Endothelial cell of umbilical vein (primary cell): ENCODE results near the gene LMAN2. TPM values are rescaled to one million over a fixed set of nuclear protein-coding genes. Genes with fewer than 3 reads are reported as not detected.

Experiments used
- BruUV-seq: library from RNA; stranded (reverse); fragments of 400-500 nt; replicated peaks from 2 replicates; lab custom pipeline; 2021; lab: Mats Ljungman, UMichigan
- CTCF ChIA-PET: fragments of 300-600, 350-600 bp; sonication (Branson Sonifier 250); formaldehyde crosslinking; loops from one replicate; lab custom pipeline; 2021; ENCODE audit warnings: antibody characterized with exemption, inconsistent platforms; lab: Charles Lee
- POLR2A ChIA-PET: fragments of 300-600, 350-600 bp; sonication (Branson Sonifier 250); formaldehyde crosslinking; loops from one replicate; lab custom pipeline; 2021; ENCODE audit warnings: antibody characterized with exemption, inconsistent platforms; lab: Charles Lee
- DNase-seq: peaks from one replicate; pipeline ENCODE4 v3.0.0-alpha.2; 2011; ENCODE audit warnings: low read depth, low spot score
- FAIRE-seq: peaks from 2 replicates; lab custom pipeline; 2011; peaks lifted over from hg19 to GRCh38; lab: Jason Lieb, UNC
- H2AFZ ChIP-seq: 2 replicates; pipeline ENCODE4 v1.6.0; 2012; ENCODE audit warnings: low read depth, low read length, control low read depth, inconsistent platforms
- H3K27ac ChIP-seq: 2 replicates; pipeline ENCODE4 v1.5.1; 2011; ENCODE audit warnings: low read depth, mild to moderate bottlenecking, control low read depth, low read length, moderate library complexity; ENCODE audit not compliant: insufficient read depth
- H3K27me3 ChIP-seq, 2 experiments: 2 replicates each; pipeline versions ENCODE4 v1.6.0 to v1.6.1; 2011; ENCODE audit warnings: low read length in 2 of 2, mixed read lengths in 1 of 2; ENCODE audit not compliant: control insufficient read depth in 2 of 2, insufficient read depth in 2 of 2
- H3K36me3 ChIP-seq, 2 experiments: 2 replicates in 1 of 2; 3 replicates in 1 of 2; pipeline ENCODE4 v1.5.1; 2011; ENCODE audit warnings: low read length in 2 of 2, mild to moderate bottlenecking in 1 of 2, moderate library complexity in 1 of 2; ENCODE audit not compliant: control insufficient read depth in 2 of 2, insufficient read depth in 2 of 2; ENCODE audit errors: extremely low read depth in 1 of 2
- H3K4me1 ChIP-seq: 3 replicates; pipeline ENCODE4 v1.5.1; 2011; ENCODE audit warnings: mild to moderate bottlenecking, low read length; ENCODE audit not compliant: control insufficient read depth, insufficient read depth; ENCODE audit errors: extremely low read depth
- H3K4me2 ChIP-seq: 2 replicates; pipeline ENCODE4 v1.6.1; 2011; ENCODE audit warnings: low read length, control low read depth, mixed read lengths; ENCODE audit not compliant: insufficient read depth
- H3K4me3 ChIP-seq, 3 experiments: fragments of 200-600 bp in 1 of 3; sonication (generic), shearing (Covaris generic) in 1 of 3; replicated peaks in 1 of 3; 2 replicates each; pipeline ENCODE4 v1.5.1; 2011 to 2016; ENCODE audit warnings: control low read depth in 3 of 3, low read length in 3 of 3, mild to moderate bottlenecking in 2 of 3, inconsistent platforms in 1 of 3, low read depth in 1 of 3, moderate library complexity in 1 of 3; ENCODE audit not compliant: insufficient read depth in 1 of 3
- H3K79me2 ChIP-seq: 2 replicates; pipeline ENCODE4 v1.6.0; 2012; ENCODE audit warnings: low read length, inconsistent platforms; ENCODE audit not compliant: control insufficient read depth, insufficient read depth
- H3K9ac ChIP-seq: replicated peaks from 2 replicates; pipeline ENCODE3; 2011; ENCODE audit warnings: low read length, control low read depth; ENCODE audit not compliant: insufficient read depth; ENCODE audit errors: extremely low read depth
- H3K9me1 ChIP-seq: replicated peaks from 3 replicates; pipeline ENCODE4 v1.6.0; 2011; ENCODE audit warnings: mild to moderate bottlenecking, low read length; ENCODE audit not compliant: control insufficient read depth, insufficient read depth; ENCODE audit errors: extremely low read depth
- H3K9me3 ChIP-seq: replicated peaks from 2 replicates; pipeline ENCODE4 v1.5.1; 2012; ENCODE audit warnings: low read length, inconsistent platforms; ENCODE audit not compliant: control insufficient read depth, insufficient read depth
- H4K20me1 ChIP-seq: replicated peaks from 2 replicates; pipeline ENCODE3; 2011; ENCODE audit warnings: mild to moderate bottlenecking, low read length; ENCODE audit not compliant: control insufficient read depth, insufficient read depth; ENCODE audit errors: extremely low read depth
- EZH2 ChIP-seq: IDR thresholded peaks from 2 replicates; pipeline ENCODE4 v1.6.1; 2012; ENCODE audit warnings: borderline replicate concordance, low read depth, mild to moderate bottlenecking, moderate library complexity, low read length, inconsistent platforms; ENCODE audit not compliant: severe bottlenecking
- FOS ChIP-seq: IDR thresholded peaks from 2 replicates; pipeline ENCODE4 v1.6.1; 2011; ENCODE audit warnings: mild to moderate bottlenecking, low read length, moderate library complexity, borderline replicate concordance; ENCODE audit not compliant: insufficient read depth
- GATA2 ChIP-seq: IDR thresholded peaks from 2 replicates; pipeline ENCODE4 v1.7.0; 2011; ENCODE audit warnings: low read depth, mild to moderate bottlenecking, moderate library complexity, mixed read lengths, low read length; ENCODE audit not compliant: insufficient read length, insufficient read depth
- JUN ChIP-seq: IDR thresholded peaks from 2 replicates; pipeline ENCODE4 v1.6.1; 2011; ENCODE audit warnings: borderline replicate concordance, low read depth; ENCODE audit not compliant: insufficient read length, insufficient read depth
- MYC ChIP-seq: IDR thresholded peaks from one replicate; pipeline ENCODE4 v1.6.1; 2011; ENCODE audit warnings: mild to moderate bottlenecking, low read depth, low read length
- POLR2A ChIP-seq: IDR thresholded peaks from 2 replicates; pipeline ENCODE4 v1.6.1; 2012; ENCODE audit warnings: low read depth, mild to moderate bottlenecking, control low read depth, low read length
- POLR2AphosphoS5 ChIP-seq: IDR thresholded peaks from 2 replicates; pipeline ENCODE4 v1.6.1; 2012; ENCODE audit warnings: low read depth, mild to moderate bottlenecking, control low read depth, low read length, moderate library complexity; ENCODE audit not compliant: insufficient read depth
- dilution Hi-C: fragments of 300-500 bp; cut with MboI; formaldehyde crosslinking; loops from one replicate; pipeline ENCODE4 v1.15.0; 2019; ENCODE audit warnings: low sequenced_read_pairs; ENCODE audit not compliant: extremely low pct_ligation_motif_present
- intact Hi-C: fragments of 100-400 bp; cut with micrococcal nuclease; formaldehyde crosslinking; loops from one replicate; pipeline ENCODE4 v1.10.0; 2022
- polyA plus RNA-seq, 4 experiments: library from polyadenylated mRNA; depleted of rRNA in 3 of 4; stranded (reverse) in 3 of 4; unstranded in 1 of 4; fragments of >200 nt; gene quantifications; 2 replicates each; pipeline versions ENCODE4 v1.2.1 to v1.2.3, GENCODE V29; 2011 to 2012; ENCODE audit warnings: missing spikeins in 1 of 4
- total RNA-seq: library from RNA; stranded (reverse); gene quantifications from 2 replicates; pipeline ENCODE4 v1.2.3, GENCODE V29; 2021
- TF ChIP-seq, protein P1 (sequence below): IDR thresholded peaks from 2 replicates; pipeline ENCODE4 v1.6.1; 2011; ENCODE audit not compliant: insufficient read depth, insufficient read length
- TF ChIP-seq, protein P2 (sequence below), 2 donors: IDR thresholded peaks; 1 replicate in 1 of 2; 2 replicates in 1 of 2; pipeline ENCODE4 v1.5.1; 2011; ENCODE audit warnings: low read length in 2 of 2, mild to moderate bottlenecking in 2 of 2, moderate library complexity in 2 of 2, control low read depth in 1 of 2, inconsistent platforms in 1 of 2, low read depth in 1 of 2; ENCODE audit not compliant: insufficient read depth in 1 of 2; ENCODE audit errors: extremely low read depth in 1 of 2

Gene LMAN2
- total and polyA plus RNA-seq, 2 donors (not counting 3 experiments of a cell fraction or from before 2014, with no cell fraction given) = 151 to 370 TPM

DNA sequence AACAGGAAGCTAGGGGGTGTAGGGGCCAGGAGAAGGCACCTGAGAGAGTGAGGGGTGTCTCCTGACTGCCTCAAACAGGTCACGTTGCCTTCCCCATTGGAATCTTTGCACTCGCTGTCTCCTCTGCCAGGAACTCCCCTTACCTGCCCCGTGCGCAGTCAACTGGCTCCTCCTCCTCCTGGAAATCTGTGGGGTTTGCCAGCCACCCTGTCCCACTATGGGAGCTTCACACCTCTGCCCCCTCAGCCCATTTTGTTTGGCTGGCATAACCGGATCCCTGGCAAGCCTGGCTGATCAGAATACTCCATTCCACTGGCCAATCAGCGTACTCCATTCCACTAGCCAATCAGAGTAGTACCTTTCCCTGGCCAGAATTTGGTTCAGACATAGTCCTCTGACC, 22.3 kb upstream of the LMAN2 start:
- no TSS peak for BruUV-seq
- POLR2A ChIA-PET = no interaction called here
- dilution Hi-C loops = no loop called here

DNA sequence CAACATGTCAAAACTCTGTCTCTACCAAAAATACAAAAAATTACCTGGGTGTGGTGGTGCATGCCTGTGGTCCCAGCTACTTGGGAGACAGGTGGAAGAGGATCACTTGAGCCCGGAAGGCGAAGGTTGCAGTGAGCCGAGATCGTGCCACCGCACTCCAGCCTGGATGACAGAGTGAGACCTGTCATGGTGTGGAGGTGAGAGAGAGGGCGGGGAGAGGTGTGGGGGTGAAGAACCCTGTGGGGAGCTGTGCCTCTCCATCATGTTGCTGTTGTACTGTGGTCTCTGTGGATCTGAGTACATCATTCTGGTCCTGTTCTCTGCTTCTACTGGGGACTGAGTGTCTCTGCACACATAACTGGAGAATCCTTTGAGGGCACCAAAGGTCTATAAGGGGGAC, 21.4 kb upstream of the LMAN2 start:
- no peak overlapping the region for H2AFZ ChIP-seq
- H3K9me3 ChIP-seq = no peaks in the 10 kb centered on the region
- H3K9me1 ChIP-seq = no peaks in the 10 kb centered on the region
- H3K27me3 ChIP-seq = no peaks in the 10 kb centered on the region
- intact Hi-C loops = no loop called here
- dilution Hi-C loops = no loop called here
- no peak overlapping the region for H3K4me2 ChIP-seq
- ChIA-PET POLR2A (interaction anchor here (0.9 kb wide), 1 partner anchor 63 kb away, joined by 3 read pairs; no protein-coding TSS in a partner anchor), CTCF (interaction anchor here (0.8 to 5.8 kb wide), 8 partner anchors 11 to 261 kb away, joined by 3 to 64 read pairs (median 4); partner anchors contain the start of gene SLC34A1)
- DNase-seq (no peak), FAIRE-seq (no peak)
- H3K79me2 ChIP-seq = no peaks in the 10 kb centered on the region
- H3K4me1 ChIP-seq = peaks cover 15% of the 10 kb centered on the region
- no peak overlapping the region for H3K27ac ChIP-seq
- no peaks in the 10 kb centered on the region for H4K20me1 ChIP-seq
- no peaks in the 10 kb centered on the region for H3K36me3 ChIP-seq
- H3K4me3 ChIP-seq = no peak overlapping the region
- TF ChIP-seq, protein P1, sequence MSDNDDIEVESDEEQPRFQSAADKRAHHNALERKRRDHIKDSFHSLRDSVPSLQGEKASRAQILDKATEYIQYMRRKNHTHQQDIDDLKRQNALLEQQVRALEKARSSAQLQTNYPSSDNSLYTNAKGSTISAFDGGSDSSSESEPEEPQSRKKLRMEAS = no peak
- TF ChIP-seq POLR2A (no peak), POLR2AphosphoS5 (no peak), EZH2 (no peak), MYC (no peak)
- TF ChIP-seq, protein P2, sequence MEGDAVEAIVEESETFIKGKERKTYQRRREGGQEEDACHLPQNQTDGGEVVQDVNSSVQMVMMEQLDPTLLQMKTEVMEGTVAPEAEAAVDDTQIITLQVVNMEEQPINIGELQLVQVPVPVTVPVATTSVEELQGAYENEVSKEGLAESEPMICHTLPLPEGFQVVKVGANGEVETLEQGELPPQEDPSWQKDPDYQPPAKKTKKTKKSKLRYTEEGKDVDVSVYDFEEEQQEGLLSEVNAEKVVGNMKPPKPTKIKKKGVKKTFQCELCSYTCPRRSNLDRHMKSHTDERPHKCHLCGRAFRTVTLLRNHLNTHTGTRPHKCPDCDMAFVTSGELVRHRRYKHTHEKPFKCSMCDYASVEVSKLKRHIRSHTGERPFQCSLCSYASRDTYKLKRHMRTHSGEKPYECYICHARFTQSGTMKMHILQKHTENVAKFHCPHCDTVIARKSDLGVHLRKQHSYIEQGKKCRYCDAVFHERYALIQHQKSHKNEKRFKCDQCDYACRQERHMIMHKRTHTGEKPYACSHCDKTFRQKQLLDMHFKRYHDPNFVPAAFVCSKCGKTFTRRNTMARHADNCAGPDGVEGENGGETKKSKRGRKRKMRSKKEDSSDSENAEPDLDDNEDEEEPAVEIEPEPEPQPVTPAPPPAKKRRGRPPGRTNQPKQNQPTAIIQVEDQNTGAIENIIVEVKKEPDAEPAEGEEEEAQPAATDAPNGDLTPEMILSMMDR (IDR thresholded peaks at IDR 0.05; ENCODE audit: extremely low read depth in 1 of 2, insufficient read depth in 1 of 2, low read depth in 1 of 2, low read length in 2 of 2) = no peak
- no peak overlapping the region for H3K9ac ChIP-seq
- no TSS peak for BruUV-seq

More for the DNA sequence above, 22.3 kb upstream of the LMAN2 start:
- Histone ChIP-seq H3K4me2 (no peak overlapping the region), H3K27me3 (no peaks in the 10 kb centered on the region), H3K9ac (no peak overlapping the region), H3K79me2 (no peaks in the 10 kb centered on the region), H2AFZ (no peak overlapping the region), H3K9me3 (no peaks in the 10 kb centered on the region), H3K4me1 (peaks cover 15% of the 10 kb centered on the region), H3K9me1 (no peaks in the 10 kb centered on the region), H3K36me3 (no peaks in the 10 kb centered on the region), H3K4me3 (no peak overlapping the region), H3K27ac (no peak overlapping the region), H4K20me1 (no peaks in the 10 kb centered on the region)
- CTCF ChIA-PET = interaction anchor here (0.8 to 5.8 kb wide), 4 partner anchors 9 to 55 kb away, joined by 3 to 64 read pairs (median 3); no protein-coding TSS in a partner anchor
- no peak for FAIRE-seq
- no peak for TF ChIP-seq EZH2
- no peak for TF ChIP-seq GATA2
- no peak for TF ChIP-seq POLR2A
- no peak for TF ChIP-seq MYC
- no peak for TF ChIP-seq FOS
- no peak for TF ChIP-seq JUN
- DNase-seq = no peak
- intact Hi-C loops = no loop called here
